ENCODE measurements around the gene EVI2B.
"Not testable (repeated sequence)": the region's sequence is repeated elsewhere in the genome, so short reads cannot be mapped to it uniquely, and the experiment has no call there.

Gene EVI2B, protein sequence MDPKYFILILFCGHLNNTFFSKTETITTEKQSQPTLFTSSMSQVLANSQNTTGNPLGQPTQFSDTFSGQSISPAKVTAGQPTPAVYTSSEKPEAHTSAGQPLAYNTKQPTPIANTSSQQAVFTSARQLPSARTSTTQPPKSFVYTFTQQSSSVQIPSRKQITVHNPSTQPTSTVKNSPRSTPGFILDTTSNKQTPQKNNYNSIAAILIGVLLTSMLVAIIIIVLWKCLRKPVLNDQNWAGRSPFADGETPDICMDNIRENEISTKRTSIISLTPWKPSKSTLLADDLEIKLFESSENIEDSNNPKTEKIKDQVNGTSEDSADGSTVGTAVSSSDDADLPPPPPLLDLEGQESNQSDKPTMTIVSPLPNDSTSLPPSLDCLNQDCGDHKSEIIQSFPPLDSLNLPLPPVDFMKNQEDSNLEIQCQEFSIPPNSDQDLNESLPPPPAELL

GRCh38 chr17:31313982-31314781 is at the start of gene EVI2B:
EVI2B (minus strand) TSS chr17:31314054; CDS start chr17:31305609, 8,445 bp downstream.
- DNase-seq, result peak; percentile 76

DNA sequence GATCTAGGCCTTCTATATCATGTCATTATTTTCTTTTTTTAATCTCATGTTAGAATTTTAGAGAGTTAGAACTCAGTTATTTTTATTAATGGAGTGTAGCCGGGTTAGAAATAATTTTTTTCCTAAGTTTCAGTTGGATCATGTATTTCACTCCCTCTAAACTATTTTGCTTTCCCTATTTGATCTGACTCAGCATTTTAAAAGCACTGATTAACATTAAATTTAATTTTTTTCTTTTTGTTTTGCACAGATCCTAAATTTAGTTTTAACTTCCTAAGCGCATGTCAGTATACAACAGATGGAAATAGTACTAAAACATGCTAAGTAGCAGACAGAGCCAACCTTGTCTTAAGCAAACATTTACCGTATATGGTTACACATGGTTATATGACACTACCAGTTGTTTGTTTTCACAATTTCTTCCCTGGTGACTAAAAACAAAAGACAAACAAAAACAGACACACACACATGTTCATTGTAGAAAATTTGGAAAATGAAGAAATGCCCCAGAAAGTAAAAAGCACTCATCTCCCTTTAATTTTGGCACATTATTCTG is 44.1 kb upstream of the EVI2B start:
- DNase-seq, result no peak

GRCh38 chr17:31357091-31357490 is 43.2 kb upstream of the EVI2B start:
- no peak for DNase-seq

GRCh38 chr17:31355935-31356334 is 42.1 kb upstream of the EVI2B start:
- no peak for DNase-seq

- DNase-seq, result no peak
These were observed 35.6 kb upstream of the EVI2B start for GRCh38 chr17:31349454-31349853.

DNA sequence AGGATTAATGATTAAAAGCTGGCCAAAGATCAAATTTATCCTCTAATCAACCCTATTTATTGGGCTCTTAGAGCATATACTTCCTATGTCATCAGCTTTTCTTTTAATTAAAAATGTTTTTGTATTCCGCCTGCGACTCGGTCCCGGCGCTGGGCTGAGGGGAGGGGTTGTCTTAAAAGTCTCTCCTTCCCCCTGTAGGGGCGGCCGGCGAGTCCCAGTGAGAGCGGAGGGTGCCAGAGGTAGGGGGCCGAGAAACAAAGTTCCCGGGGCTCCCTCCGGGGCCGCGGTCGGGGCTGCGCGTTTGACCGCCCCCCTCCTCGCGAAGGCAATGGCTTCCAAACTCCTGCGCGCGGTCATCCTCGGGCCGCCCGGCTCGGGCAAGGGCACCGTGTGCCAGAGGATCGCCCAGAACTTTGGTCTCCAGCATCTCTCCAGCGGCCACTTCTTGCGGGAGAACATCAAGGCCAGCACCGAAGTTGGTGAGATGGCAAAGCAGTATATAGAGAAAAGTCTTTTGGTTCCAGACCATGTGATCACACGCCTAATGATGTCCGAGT is 31.4 kb upstream of the EVI2B start:
- not testable (repeated sequence) for DNase-seq

DNA sequence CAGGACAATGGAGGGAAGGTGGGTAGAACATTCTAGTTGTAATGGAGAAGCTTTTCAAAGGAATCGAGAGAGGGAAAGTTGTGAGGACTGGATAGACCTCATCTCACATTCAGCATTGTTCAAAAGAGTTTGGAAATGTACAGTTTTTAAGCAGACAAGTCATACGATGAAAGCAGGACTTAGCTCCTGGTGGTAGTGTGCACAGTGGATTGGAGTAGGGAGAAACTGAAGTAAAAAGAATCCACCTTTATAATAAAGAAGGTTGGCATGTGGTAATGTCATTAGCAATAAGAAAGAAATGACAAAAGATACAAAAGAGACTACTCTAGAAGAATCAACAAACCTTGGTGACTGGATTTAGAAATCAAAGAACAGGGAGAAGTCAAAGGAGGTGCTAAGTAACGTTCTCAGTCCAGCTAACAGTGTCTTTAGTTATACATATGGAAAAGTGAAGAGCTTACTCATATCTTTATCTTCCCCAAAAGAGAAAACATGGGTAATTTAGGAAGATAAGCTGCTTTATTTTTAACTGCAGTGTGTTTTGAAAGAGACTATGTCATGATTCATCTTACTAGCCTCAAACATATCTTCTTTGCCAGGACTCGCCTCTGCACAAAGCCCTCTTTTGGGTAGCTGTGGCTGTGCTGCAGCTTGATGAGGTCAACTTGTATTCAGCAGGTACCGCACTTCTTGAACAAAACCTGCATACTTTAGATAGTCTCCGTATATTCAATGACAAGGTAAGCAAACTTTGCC is 26.2 kb upstream of the EVI2B start:
- DNase-seq, result peak; percentile 70

- peak; percentile 59 for DNase-seq
These were observed 15.4 kb upstream of the EVI2B start for GRCh38 chr17:31329221-31329620.

DNA sequence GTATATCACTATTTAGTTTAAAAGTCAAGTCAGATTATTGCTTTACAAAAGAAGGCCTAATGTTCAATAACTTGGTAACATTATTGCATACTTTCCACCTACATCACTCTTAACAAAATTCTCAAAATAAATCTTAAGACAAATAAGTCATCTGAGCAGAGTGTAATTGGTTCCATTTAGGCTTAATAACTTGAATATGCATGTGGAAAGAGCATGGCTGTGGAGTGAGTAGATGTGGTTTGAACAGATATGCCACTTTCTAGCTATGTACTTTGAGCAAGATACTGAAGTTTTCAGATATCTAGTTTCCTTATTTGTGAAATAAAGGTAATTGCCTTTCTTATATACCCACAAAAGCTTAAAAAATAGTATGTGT is 14.3 kb upstream of the EVI2B start:
- DNase-seq, result peak; percentile 56

DNA sequence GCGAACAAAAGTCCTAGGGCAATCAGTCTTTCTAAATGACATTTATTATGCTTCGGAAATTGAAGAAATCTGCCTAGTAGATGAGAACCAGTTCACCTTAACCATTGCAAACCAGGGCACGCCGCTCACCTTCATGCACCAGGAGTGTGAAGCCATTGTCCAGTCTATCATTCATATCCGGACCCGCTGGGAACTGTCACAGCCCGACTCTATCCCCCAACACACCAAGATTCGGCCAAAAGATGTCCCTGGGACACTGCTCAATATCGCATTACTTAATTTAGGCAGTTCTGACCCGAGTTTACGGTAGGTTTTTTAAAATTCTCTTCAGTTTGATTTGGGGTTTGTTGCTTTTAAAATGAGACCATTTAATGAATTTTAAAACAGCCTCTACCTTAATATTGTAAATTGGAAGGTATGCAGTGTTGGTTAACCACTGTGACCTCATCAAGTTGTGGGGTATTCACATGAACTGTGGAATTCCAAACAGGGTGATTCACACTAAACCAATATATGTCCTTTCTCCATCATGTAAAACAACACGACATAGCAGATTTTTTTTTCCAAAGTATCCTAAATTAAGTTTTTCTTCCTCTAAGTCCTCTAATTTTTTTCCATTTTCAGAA is 13.8 kb upstream of the EVI2B start:
- peak; percentile 91 for DNase-seq

GRCh38 chr17:31323551-31323950 is 9.7 kb upstream of the EVI2B start:
- no peak for DNase-seq

- no peak for DNase-seq
These were observed 8.1 kb upstream of the EVI2B start for GRCh38 chr17:31321966-31322365.

GRCh38 chr17:31321481-31321880 is 7.6 kb upstream of the EVI2B start, which contains the start of gene EVI2A:
EVI2A (minus strand) TSS chr17:31321622; CDS start chr17:31319013, 2,609 bp downstream.
- peak; percentile 85 for DNase-seq

GRCh38 chr17:31320791-31321190 is 6.9 kb upstream of the EVI2B start:
- DNase-seq, result peak; percentile 17

GRCh38 chr17:31320241-31320640 is 6.4 kb upstream of the EVI2B start:
- DNase-seq, result no peak

GRCh38 chr17:31318851-31319661 is 5.2 kb upstream of the EVI2B start:
- no peak for DNase-seq

- no peak for DNase-seq
These were observed 4.5 kb upstream of the EVI2B start for GRCh38 chr17:31318298-31318801.

DNA sequence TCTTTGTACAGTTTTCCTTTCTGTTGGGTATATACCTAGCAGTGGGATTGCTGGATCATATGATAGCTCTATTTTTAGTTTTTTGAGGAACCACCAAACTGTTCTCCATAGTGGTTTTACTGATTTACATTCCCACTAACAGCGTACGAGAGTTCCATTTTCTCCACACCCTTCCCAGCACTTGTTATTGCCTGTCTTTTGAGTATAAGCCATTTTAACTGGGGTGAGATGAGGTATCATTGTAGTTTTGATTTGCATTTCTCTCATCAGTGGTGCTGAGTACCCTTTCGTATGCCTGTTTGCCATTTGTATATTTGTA is 887 bp upstream of the EVI2B start:
- DNase-seq, result no peak

DNA sequence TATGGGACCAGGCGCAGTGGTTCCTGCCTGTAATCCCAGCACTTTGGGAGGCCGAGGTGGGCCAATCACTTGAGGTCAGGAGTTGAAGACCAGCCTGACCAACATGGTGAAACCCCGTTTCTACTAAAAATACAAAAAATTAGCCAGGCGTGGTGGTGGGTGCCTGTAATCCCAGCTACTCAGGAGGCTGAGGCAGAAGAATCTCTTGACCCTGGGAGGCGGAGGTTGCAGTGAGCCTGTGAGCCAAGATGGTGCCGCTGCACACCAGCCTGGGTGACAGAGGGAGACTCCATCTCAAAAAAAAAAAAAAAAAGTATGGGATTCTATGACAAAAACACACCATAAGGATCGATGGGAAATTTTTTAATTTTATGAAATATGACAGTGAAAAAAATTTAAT is 1.6 kb downstream of the EVI2B start:
- DNase-seq, result not testable (repeated sequence)

- DNase-seq, result no peak
These were observed 2.3 kb downstream of the EVI2B start for GRCh38 chr17:31311526-31311925.

DNA sequence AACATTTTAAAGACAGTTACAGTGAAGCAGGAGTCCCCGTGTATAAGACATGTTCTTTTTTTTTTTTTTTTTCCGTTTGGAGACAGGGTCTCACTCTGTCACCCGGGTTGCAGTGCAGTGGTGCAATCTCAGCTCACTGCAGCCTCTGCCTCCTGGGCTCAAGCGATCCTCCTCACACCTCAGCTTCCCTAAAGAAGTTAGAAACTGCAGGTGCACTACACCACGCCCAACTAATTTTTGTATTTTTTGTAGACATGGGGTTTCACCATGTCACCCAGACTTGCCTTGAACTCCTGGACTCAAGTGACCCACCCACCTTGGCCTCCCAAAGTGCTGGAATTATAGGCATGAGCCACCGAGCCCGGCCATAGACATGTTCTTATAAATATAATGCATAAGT is 3.0 kb downstream of the EVI2B start:
- DNase-seq, result no peak

All from EL (cell line).